Measurements from ENCODE around the gene IFT20. TPM values are rescaled to one million over a fixed set of nuclear protein-coding genes. Genes with fewer than 3 reads are reported as not detected.

Gene IFT20
- total and polyA plus RNA-seq, 10 of the 15 experiments (the other 5 are each of a cell fraction or from before 2014, with no cell fraction given): 9.4 to 38.2 (median 19.1) TPM

DNA sequence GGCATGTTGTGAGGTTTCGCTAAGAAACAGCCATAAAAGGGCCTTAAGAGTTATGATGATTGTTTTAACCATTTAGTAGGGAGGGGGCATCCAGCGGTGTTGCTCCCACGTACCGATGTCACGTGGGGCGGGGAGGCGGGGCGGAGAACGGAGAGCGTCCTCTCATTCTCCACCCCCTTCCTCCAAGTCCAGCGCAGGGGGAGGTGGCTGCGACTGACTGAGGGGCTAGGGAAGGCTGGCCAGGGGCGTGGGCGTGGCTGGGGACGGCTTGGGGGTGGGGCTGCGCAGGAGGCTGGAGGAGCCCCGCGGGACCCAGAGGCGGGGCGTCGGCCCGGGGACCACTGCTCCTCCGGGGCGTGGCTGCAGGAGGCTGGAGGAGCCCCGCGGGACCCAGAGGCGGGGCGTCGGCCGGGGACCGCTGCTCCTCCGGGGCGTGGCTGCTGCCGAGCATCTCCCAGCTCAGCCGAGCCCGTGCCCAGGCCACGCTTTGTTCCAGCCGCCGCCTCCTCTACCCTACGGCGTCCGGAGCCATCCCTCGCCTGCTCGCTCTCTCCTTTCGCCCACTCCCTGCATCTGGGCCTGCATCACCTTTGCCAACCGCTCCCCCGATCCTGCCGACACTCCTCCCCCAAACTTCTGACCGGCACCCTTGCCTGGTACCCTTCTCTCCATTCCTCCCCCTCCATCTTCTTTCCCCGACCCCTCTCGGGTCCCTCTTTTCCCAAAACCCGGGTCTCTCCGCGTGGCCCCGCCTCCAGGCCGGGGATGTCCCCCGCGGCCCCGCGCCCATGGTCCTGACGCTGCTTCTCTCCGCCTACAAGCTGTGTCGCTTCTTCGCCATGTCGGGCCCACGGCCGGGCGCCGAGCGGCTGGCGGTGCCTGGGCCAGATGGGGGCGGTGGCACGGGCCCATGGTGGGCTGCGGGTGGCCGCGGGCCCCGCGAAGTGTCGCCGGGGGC is 36.3 kb upstream of the IFT20 start, which contains the start of gene SARM1 (continued):
- TF ChIP-seq FOXM1 (IDR thresholded peaks at IDR 0.05; ENCODE audit: low read depth, low read length) (no peak), EED (IDR thresholded peaks at IDR 0.05; ENCODE audit: low read depth) (no peak), STAT1 (conservative IDR thresholded peaks at IDR 0.05) (no peak), TAF1 (IDR thresholded peaks at IDR 0.05; ENCODE audit: borderline replicate concordance, low read depth, low read length) (no peak), SMC3 (IDR thresholded peaks at IDR 0.05; ENCODE audit: borderline replicate concordance, low read length) (no peak), EGR1 (IDR thresholded peaks at IDR 0.05; ENCODE audit: borderline replicate concordance in 1 of 2, low read depth in 2 of 2, low read length in 2 of 2) (peak in 1 of 2 experiments; percentile 72; a peak in 2 of 3 replicates), ZNF207 (IDR thresholded peaks at IDR 0.05; ENCODE audit: borderline replicate concordance) (no peak), CBFB (IDR thresholded peaks at IDR 0.05; ENCODE audit: low read depth) (no peak)
- TF ChIP-seq, protein P1, sequence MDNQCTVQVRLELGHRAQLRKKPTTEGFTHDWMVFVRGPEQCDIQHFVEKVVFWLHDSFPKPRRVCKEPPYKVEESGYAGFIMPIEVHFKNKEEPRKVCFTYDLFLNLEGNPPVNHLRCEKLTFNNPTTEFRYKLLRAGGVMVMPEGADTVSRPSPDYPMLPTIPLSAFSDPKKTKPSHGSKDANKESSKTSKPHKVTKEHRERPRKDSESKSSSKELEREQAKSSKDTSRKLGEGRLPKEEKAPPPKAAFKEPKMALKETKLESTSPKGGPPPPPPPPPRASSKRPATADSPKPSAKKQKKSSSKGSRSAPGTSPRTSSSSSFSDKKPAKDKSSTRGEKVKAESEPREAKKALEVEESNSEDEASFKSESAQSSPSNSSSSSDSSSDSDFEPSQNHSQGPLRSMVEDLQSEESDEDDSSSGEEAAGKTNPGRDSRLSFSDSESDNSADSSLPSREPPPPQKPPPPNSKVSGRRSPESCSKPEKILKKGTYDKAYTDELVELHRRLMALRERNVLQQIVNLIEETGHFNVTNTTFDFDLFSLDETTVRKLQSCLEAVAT (IDR thresholded peaks at IDR 0.05): no peak
- TF ChIP-seq, protein P2, sequence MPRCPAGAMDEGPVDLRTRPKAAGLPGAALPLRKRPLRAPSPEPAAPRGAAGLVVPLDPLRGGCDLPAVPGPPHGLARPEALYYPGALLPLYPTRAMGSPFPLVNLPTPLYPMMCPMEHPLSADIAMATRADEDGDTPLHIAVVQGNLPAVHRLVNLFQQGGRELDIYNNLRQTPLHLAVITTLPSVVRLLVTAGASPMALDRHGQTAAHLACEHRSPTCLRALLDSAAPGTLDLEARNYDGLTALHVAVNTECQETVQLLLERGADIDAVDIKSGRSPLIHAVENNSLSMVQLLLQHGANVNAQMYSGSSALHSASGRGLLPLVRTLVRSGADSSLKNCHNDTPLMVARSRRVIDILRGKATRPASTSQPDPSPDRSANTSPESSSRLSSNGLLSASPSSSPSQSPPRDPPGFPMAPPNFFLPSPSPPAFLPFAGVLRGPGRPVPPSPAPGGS (IDR thresholded peaks at IDR 0.05; ENCODE audit: borderline replicate concordance, insufficient read depth, low read depth, low read length, poor library complexity, severe bottlenecking): no peak
